HG02571 (cell line): Measurements from ENCODE around the gene SOS1.
A peak's percentile ranks its signal among the peaks of the same experiment; 100 is the strongest.
"Not testable (repeated sequence)": the region's sequence is repeated elsewhere in the genome, so short reads cannot be mapped to it uniquely, and the experiment has no call there.

Experiments used
- ATAC-seq: cut with Tn5 transposase; IDR thresholded peaks from one replicate; pipeline ENCODE4 v1.9.1; 2021; ENCODE audit warnings: mild to moderate bottlenecking, moderate library complexity; ENCODE audit not compliant: unreplicated experiment

The SOS1 gene

DNA sequence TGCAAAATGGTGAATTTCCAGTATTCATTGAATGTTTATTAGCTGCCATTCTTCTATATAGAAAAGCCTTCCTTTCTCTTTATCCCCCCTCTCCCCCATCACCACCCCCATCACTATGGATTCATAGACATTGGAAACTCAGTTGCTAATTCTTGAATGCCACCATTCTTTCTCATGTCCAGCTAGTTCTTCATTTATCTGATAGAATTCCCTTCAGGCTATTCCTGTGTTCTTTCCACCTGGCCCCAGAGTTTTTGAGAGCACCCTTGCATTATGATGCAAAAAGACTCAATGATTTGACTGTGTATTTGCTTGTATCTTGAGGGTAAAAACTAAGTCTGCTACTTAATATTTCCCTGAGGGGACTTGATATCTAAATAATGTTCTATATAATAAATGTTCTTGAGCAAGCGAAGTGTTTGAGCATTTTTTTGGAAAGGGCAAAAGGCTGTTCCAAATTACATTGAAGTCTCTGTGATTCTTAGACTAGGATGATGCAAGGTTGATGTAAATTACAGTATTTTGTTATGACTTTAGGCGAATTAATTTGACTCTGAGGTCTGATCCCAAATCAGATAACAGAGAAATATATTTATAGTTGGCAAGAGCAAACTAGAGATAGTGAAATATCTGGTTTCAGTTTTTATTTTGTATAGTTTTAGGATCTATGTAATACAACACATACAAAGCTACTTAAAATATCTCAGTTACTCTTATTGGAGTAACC lies 18.8 kb upstream of the SOS1 start:
- ATAC-seq: no peak

DNA sequence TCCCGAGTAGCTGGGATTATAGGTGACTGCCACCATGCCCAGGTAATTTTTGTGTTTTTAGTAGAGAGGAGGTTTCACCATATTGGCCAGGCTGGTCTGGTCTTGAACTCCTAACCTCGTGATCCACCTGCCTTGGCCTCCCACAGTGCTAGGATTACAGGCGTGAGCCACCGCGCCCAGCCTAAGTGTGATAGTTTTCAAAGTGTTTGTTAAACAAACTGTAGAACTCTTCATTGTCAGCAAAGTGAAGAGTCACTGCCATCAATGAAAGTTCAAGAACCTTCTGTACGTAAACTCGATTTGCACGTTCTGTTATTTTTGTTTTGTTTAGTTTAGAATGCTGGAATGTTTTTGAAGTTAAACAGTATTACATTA lies 18.0 kb upstream of the SOS1 start:
- no peak for ATAC-seq

DNA sequence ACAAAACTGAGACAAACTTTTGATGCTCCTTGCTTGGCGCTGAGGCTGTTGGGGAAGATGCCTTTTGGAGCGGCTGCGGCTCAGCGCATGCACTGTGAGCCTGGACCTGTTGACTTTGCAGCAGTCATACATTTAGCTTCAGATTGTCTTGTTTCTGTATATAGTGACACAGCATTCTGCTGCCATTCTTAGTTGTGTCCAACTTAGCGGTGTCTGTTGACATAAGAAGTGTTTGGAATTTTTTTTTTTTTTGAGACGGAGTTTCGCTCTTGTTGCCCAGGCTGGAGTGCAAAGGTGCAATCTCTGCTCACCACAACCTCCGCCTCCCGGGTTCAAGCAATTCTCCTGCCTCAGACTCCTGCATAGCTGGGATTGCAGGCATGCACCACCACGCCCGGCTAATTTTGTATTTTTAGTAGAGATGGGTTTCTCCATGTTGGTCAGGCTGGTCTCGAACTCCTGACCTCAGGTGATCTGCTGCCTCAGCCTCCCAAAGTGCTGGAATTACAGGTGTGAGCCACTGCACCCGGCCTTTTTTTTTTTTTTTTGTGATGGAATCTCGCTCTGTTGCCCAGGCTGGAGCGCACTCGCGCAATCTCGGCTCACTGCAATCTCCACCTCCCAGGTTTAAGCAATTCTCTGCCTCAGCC lies 17.5 kb upstream of the SOS1 start:
- not testable (repeated sequence) for ATAC-seq

- ATAC-seq: no peak
These were observed 15.9 kb upstream of the SOS1 start for GRCh38 chr2:39136799-39137198.

GRCh38 chr2:39135690-39136259 lies 14.9 kb upstream of the SOS1 start:
- no peak for ATAC-seq

DNA sequence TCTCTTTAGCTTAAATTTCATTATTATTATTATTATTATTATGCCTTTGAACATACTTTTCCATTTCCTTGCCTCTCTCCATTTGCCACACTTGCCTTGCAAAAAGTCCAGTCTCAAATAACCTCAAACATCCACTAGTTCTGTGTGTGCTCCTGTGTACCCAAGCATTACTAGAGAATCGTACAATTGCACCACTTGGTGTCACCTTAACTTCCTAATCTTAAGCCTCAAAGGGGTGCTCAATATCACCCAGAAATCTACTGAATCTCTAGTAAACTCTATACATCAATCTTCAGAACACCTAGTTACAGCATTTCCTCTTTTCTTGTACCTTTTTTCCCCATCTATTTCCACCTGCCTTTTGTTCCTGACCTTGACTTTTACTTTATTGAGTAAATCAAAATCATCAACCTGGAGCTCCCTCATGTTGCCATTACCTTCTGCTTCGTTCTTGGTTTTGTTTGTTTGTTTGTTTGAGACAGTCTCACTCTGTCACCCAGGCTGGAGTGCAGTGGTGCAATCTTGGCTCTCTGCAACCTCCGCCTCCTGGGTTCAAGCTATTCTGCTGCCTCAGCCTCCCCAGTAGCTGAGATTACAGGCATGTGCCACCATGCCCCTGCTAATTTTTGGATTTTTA lies 12.5 kb upstream of the SOS1 start:
- no peak for ATAC-seq

DNA sequence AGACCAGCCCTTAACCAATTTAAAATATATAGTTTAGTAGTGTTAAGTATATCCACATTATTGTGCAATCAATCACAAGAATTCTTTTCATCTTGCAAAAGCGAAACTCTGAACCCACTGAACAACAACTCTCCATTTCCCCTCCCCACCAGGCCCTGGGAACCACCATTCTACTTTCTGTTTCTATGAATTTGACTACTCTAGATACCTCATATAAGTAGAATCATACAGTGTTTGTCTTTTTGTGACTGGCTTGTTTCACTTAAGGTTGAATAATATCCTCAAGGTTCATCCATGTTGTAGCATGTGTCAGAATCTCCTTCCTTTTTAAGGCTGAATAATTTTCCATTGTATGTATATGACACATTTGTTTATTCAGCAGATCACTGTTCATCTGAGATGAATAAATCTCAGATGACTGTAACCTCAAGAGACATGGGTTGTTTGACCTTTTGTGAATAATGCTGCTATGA lies 8.1 kb upstream of the SOS1 start:
- peak; percentile 51 for ATAC-seq

DNA sequence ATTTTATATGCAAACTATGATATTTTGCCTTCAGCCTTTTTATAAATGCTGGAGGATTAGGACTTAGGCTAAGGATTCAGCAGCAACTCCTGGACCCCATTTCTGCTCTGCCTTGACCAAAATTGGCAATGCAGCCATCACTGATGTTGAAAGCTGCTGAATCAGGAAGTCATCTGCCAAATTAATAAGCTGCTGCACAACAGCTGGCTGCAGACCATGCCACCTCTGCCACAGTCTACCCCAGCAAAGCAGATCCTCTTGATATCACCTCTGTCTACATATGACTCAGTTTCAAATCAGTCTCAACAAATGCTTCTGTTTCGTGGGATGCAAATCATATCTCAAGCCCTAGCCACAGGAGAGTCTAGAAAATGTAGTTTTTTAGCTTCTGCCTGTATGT lies 7.1 kb upstream of the SOS1 start:
- peak; percentile 45 for ATAC-seq

DNA sequence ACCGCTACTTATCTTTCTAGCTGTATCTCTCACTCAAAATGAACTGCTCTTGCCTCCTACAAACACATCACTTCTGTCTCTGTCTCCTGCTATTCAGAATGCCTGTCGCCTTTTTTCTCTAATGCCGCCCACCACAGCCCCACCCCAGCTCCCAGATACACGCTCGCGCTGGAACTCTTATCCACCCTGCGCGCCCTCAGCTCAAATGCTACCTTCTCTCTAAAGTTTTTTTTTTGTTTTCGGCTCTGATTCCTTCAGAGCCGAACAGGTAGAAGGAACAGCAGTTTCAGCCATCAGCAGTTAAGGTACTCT lies 3.9 kb upstream of the SOS1 start:
- ATAC-seq: no peak

DNA sequence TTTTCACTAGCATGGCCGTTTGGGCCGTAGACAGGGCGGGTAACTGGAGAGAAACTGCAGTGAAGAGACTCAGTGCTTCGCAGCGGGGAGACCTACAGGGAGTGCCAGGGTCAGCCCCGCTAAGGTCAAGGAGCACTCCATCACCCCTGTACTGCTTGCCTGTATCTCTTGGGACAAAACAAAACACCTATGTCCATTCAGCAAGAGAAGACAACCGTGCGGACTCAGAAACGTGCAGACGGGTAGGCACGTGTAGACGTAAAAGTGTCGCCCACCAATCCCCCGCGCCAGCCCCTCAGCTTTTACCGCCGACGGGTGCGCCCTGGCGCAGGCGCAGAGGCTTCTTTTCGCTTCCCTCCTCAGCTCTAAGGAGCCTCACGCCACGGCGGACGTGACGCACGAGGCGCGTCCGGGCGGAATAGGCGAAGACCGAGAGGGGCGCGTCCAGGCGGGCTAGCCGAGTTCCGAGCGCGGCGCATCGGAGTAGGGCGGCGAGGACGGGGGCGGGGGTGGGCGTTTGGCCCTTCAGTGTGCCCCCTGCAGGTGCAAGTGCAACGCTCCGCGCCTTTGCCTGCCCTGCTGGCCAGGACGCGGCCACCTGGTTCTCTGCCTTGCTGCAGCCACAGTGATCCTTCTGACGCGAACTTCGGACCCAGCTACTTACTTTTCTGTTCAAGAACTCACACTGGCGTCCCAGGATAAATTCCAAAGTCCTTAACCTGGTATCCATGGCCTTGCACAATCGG lies 3.3 kb upstream of the SOS1 start:
- ATAC-seq: peak; percentile 49

DNA sequence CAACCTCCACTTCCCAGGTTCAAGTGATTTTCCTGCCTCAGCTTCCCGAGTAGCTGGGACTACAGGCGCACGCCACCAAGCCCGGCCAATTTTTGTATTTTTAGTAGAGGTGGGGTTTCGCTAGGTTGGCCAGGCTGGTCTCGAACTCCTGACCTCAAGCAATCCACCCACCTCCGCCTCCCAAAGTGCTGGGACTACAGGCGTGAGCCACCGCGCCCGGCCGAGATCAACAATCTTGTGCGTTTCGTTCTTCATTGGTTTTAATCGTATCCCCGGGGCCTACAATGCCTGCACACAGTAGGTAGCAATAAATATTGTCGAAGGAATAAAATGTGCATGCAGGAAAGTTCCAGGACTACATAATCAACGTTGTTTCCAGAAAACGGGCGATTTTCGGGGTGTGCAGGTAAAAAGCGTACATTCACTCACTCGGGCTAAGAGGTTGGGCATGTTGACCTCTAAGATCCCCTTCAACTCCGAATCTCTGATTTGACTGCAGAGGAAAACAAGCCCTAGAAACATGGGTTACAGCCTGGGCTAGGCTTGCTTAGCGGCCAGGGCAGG lies 2.7 kb upstream of the SOS1 start:
- ATAC-seq: no peak

DNA sequence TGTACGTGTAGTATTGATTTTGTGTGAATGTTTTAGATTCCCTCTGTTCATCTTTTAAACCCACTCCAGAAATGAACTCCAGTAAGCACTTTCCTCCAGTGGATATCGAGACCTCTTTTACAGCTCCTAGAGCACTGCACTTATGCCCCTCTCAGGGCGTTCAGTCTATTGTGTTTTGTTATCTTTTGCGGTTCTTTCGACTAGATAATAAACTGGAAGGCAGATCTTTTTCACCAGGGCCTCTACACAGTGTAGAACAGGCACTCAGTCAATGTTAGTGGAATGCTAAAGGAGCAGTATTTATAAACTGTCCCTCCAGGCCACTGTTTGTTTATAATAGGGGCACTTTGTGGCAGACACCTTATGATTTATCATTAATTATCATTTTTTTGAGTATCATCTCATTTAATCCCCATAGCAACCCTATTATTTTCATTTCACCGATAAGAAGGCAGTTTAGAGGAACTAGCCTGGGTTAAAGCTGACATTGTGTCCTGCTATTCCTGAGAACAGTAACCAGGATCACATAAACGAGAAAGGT lies 742 bp upstream of the SOS1 start:
- ATAC-seq: no peak

GRCh38 chr2:39120521-39120770 lies 405 bp downstream of the SOS1 start:
- peak; percentile 18 for ATAC-seq

DNA sequence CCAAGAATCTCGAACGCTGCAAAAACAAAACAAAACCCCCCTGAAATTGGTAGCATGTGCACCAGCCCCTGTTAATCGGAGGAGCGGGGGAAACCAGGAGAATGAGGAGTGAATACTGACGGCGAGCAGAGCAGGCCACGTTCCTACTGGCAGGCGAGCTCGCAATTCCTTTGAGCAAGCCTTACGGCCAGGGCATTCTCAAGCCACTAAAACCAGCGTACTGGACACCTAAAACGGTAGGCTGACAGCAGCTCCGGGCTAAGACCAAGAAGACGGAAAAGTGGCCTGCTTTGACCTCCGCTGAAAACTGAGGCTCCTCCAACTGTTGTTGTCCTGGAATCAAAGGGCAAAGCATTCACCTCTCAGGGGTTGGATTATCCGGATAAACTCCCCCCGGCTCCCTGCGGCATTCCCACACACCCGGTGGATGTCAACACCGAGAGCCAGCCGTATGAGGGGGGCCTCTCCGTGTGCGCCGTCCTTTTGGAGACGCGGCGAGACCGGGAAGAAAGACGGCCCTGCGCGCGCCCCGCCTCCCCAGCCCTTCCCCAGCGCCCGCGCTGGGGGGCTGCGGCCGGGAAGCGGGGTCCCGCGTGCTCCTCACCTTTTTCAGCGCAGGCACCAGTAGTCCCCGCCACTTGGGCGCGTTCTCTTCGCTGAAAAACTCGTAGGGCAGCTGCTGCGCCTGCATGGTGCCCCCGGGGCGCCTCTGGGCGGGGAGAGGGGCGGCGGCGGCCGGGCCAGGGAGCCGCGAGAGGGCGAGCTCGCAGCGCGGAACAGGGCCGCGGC lies 925 bp downstream of the SOS1 start:
- ATAC-seq: peak; percentile 40

DNA sequence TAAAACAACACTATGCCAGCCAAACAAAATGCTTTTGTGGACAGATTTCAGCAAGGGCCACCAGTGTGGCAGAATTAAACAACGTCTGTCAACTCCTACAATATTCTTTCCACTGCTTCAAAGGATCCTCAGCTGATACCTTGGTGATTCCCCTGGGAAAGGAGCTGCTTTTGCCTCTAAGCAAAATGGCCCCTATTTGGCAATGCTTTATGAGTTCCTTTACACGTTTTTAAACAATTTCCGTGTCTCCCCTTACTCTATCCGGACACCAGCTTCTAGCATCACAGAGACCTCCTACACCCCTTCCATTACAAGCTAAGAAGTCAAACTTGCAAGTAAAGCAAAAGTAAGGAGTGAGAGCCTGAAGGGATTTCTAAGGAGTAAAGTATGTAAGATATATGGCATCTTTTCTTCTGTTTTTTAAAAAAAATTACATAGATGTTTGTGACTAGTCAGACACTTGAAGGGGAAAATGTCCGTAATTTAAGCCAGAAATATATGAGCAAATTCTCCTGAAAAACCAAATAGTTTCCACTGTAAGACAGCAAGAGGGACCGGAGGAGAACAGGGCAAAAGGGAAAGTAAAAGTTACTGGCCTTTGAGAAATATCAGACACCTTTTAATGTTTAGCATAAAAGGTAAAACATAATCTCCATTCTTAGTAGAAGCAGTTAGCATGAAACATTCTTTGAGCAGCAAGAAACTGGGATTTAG lies 1.9 kb downstream of the SOS1 start:
- ATAC-seq: no peak

DNA sequence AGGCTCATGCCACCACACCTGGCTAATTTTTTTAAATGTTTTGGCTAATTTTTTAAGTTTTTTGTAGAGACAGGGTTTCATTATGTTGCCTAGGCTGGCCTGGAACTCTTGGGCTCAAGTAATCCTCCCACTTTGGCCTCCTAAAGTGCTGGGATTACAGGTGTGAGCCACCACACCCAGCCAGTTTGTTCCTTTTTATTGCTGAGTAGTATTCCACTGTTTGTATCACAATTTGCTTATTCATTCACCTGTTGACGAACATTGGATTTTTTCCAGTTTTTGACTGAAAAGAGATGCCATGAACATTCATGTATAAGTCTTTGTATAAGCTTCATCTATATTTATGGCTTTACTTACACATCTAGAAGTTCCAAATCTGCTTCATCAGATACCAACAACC lies 5.3 kb downstream of the SOS1 start:
- no peak for ATAC-seq

DNA sequence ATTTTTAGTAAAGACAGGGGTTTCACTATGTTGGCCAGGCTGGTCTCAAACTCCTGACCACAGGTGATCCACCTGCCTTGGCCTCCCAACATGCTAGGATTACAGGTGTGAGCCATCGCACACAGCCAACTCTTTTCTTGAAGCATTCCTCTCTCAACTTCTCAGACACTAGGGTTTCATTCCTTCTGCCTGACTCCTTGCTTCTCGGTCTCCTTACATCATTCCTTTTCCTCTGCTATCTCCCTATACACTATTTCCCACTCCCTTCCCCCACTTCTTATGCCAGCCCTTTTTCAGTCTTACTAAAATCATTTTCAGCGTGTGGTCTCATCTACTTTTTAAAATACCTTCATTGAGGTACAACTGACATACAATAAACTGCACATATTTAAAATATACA lies 6.1 kb downstream of the SOS1 start:
- no peak for ATAC-seq

- no peak for ATAC-seq
These were observed 11.3 kb downstream of the SOS1 start for GRCh38 chr2:39109537-39109936.

DNA sequence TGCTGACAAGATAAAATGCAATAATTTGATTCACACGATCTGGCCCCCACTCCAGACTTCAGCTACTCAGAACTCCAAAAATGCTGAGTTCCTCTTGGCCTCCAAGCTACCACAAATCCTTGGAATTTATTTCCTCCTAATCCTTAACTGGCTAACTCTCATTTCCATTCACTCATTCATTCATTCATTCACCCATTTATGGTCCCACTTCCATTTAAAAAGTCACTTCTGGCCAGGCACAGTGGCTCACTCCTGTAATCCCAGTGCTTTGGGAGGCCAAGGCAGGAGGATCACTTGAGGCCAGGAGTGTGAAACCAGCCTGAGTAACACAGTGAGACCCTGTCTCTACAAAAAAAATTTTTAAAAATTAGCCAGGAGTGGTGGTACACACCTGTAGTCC lies 12.5 kb downstream of the SOS1 start:
- no peak for ATAC-seq
